ENCODE results near the gene PMEPA1.

- TF ChIP-seq CTCF (IDR thresholded peaks at IDR 0.05) (no peak), POLR2A (IDR thresholded peaks at IDR 0.05) (no peak)
Measured at GRCh38 chr20:57622201-57622570, 87.6 kb downstream of the PMEPA1 start.

Data from Peyer's patch (tissue), 4 donors.